GM12872 (cell line): ENCODE data around the gene MRPS10.

ENCODE experiments used
- CTCF ChIP-seq: IDR thresholded peaks from 3 replicates; pipeline ENCODE4 v1.5.1; 2011; ENCODE audit warnings: low read depth, mild to moderate bottlenecking, low read length, moderate library complexity; ENCODE audit not compliant: insufficient read depth

Gene MRPS10

DNA sequence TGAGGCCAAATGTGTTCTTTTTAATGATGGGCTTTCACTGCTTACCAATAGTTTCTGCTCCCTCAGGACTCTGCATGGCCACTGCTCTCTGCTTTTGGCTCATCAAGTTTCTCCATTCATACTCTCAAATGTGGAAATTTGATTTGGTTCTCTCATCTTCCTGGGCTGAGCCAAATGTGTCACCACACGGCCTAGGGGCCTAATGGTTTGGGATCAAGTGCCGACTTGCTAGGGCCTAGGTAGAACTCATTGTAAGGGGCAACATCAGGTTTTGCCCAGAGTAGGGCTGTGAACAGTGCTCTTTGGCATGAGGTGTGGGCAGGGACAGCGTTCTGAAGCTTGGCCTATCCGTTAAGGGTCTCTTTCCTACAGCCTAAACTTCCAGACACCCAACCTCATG is 3.9 kb upstream of the MRPS10 start:
- no peak for TF ChIP-seq CTCF

DNA sequence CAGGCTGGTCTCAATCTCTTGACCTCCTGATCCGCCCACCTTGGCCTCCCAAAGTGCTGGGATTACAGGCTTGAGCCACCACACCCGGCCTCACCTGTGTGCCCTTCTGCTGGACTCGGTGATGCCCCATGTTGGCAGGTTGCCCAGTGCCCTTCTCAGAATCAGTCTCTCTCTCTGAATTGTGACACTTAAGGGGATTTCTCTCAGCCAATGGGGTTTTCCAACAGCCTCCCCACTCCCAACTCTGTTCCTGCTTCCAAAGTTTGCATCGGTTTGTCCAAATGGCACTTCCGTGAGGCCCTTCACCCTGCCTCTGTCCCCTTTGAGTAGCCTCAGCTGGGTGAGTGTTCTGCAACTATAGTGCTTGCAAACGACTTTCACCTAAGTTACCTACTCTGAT is 3.1 kb upstream of the MRPS10 start:
- no peak for TF ChIP-seq CTCF

DNA sequence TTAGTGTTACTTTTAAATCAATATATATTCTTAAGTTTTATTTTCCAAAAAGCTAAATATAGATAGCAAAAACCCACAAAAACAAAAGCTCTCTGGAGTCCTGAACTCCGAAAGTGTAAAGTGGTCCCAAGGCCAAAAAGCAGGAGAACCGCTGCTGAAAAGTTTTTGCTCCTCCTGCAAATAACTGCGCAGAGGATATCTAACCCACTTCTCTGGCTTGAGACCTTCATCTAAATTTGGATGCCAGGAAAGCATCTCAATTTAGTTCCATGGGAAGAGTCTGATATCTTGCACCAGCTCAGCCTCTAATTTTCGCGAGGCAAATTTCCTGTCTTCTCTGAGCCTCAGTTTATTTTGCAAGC is 523 bp downstream of the MRPS10 start:
- no peak for TF ChIP-seq CTCF

DNA sequence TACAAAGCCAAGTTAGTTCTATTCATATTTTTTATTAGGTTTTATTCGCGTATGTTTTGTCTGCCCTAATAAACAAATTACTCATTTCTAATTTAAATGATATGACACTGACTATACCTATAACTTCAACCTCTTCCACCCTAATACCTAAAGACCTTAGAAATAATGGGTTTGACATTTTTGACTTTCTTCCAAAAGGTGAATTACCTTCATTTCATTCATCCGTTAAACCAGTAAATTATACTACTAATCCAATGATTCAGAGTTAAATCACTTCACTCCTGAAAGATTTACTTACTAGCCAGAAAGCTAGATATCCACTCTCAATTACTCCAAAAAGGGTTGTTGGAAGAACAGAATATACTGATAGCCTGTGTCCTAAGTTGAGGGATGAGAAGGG is 5.2 kb downstream of the MRPS10 start:
- no peak for TF ChIP-seq CTCF

DNA sequence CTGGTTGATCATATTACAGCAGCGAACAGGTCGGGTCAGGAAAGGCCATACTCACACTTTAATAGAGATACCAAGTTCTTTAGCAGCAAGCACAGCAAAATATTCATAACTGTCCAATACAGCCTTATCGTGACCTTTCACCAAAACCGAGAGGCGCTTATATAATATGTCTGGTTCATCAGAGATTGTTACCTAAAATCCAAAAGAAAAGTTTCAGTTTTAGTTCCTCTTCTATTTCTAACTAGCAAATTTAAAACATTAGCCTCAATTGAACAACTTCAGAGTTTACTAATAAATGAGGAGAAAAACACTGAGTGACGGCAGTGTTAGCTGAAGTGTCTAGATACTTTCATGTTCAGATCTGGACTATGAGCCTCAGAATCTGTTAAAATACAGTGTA is 5.9 kb downstream of the MRPS10 start:
- no peak for TF ChIP-seq CTCF

- TF ChIP-seq CTCF = no peak
These were observed 7.1 kb downstream of the MRPS10 start for GRCh38 chr6:42210551-42210950.

GRCh38 chr6:42204768-42205282 is 12.8 kb downstream of the MRPS10 start:
- TF ChIP-seq CTCF = no peak

DNA sequence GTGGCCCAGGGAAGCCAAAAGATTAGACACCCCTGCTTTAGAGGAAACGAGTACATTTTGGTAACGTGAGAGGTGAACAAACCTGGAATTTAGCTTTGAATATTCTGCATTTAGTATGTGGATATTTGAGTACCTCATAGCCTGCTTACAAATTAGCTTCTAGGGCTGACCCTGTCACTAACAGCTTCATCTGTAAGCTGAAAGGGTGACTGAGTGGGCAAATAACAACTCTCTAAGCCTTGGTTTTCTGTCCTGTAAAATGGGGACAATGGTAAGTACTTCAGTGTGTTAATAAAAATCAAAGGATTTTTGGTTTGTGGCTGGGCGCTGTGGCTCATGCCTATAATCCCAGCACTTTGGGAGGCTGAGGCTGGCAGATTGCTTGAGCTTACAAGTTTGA is 14.5 kb downstream of the MRPS10 start:
- TF ChIP-seq CTCF = no peak
